Measurements from ENCODE around the gene PSTPIP2. TPM values are rescaled to one million over a fixed set of nuclear protein-coding genes. Genes with fewer than 3 reads are reported as not detected.
"Not testable (repeated sequence)": the region's sequence is repeated elsewhere in the genome, so short reads cannot be mapped to it uniquely, and the experiment has no call there.

The PSTPIP2 gene
- total RNA-seq = 10 to 100 TPM; 33.0 to 33.9 TPM

- ChIA-PET CTCF (interaction anchor here (1.0 to 2.0 kb wide), 6 partner anchors 11 to 407 kb away, joined by 3 to 6 read pairs (median 4); no protein-coding TSS in a partner anchor), POLR2A (interaction anchor here (0.6 to 1.0 kb wide), 2 partner anchors 26 to 141 kb away, joined by 4 read pairs; partner anchors contain the start of gene ATP5F1A)
Observed at GRCh38 chr18:46071653-46072375, at the start of gene PSTPIP2. Gene PSTPIP2, minus strand, starts transcription at chr18:46072260. Its CDS starts 72 bp downstream, at chr18:46072188.

- ChIA-PET CTCF (interaction anchor here (0.7 kb wide), 2 partner anchors 15 to 36 kb away, joined by 3 read pairs; partner anchors contain the start of gene ATP5F1A), POLR2A (no interaction called here)
Observed at GRCh38 chr18:46113751-46114150, 41.7 kb upstream of the PSTPIP2 start.

- POLR2A ChIA-PET = no interaction called here
- CTCF ChIA-PET = no interaction called here
Observed at GRCh38 chr18:46110406-46110805, 38.3 kb upstream of the PSTPIP2 start.

GRCh38 chr18:46109386-46109785 lies 37.3 kb upstream of the PSTPIP2 start:
- CTCF ChIA-PET = no interaction called here
- POLR2A ChIA-PET = no interaction called here

- ChIA-PET POLR2A (no interaction called here), CTCF (no interaction called here)
Observed at GRCh38 chr18:46104128-46104911, 32.3 kb upstream of the PSTPIP2 start, which contains the start of gene HAUS1. Gene HAUS1, plus strand, starts transcription at chr18:46104385. Its CDS starts 27 bp downstream, at chr18:46104412.

GRCh38 chr18:46099463-46099862 lies 27.4 kb upstream of the PSTPIP2 start:
- CTCF ChIA-PET = interaction anchor here (1.3 kb wide), 1 partner anchor 56 kb away, joined by 3 read pairs; no protein-coding TSS in a partner anchor
- POLR2A ChIA-PET = interaction anchor here (0.6 kb wide), 1 partner anchor 73 kb away, joined by 3 read pairs; no protein-coding TSS in a partner anchor

- CTCF ChIA-PET = interaction anchor here (1.0 to 1.3 kb wide), 2 partner anchors 15 to 57 kb away, joined by 3 read pairs; no protein-coding TSS in a partner anchor
- POLR2A ChIA-PET = interaction anchor here (0.6 to 0.8 kb wide), 3 partner anchors 74 to 159 kb away, joined by 3 to 6 read pairs (median 3); no protein-coding TSS in a partner anchor
Observed at GRCh38 chr18:46098616-46098933, 26.5 kb upstream of the PSTPIP2 start.

GRCh38 chr18:46097801-46098615 lies 25.9 kb upstream of the PSTPIP2 start, which contains the start of gene ATP5F1A:
Gene ATP5F1A, minus strand, starts transcription at chr18:46098296. Its CDS starts 65 bp downstream, at chr18:46098231.
- POLR2A ChIA-PET = interaction anchor here (0.6 to 1.3 kb wide), 5 partner anchors 27 to 208 kb away, joined by 3 to 6 read pairs (median 4); a partner anchor contains a TSS
- CTCF ChIA-PET = interaction anchor here (1.0 to 1.3 kb wide), 3 partner anchors 15 to 75 kb away, joined by 3 to 4 read pairs (median 3); no protein-coding TSS in a partner anchor

GRCh38 chr18:46097431-46097800 lies 25.4 kb upstream of the PSTPIP2 start:
- ChIA-PET POLR2A (interaction anchor here (0.6 to 1.3 kb wide), 3 partner anchors 26 to 207 kb away, joined by 3 to 5 read pairs (median 4); a partner anchor contains a TSS), CTCF (interaction anchor here (0.7 to 1.2 kb wide), 3 partner anchors 36 to 78 kb away, joined by 3 to 5 read pairs (median 4); no protein-coding TSS in a partner anchor)

GRCh38 chr18:46096651-46097300 lies 24.7 kb upstream of the PSTPIP2 start:
- POLR2A ChIA-PET = interaction anchor here (0.6 to 1.3 kb wide), 4 partner anchors 11 to 844 kb away, joined by 3 to 5 read pairs (median 4); a partner anchor contains a TSS
- CTCF ChIA-PET = interaction anchor here (0.7 to 1.2 kb wide), 3 partner anchors 35 to 78 kb away, joined by 3 to 5 read pairs (median 4); no protein-coding TSS in a partner anchor

GRCh38 chr18:46095532-46095931 lies 23.5 kb upstream of the PSTPIP2 start:
- CTCF ChIA-PET = no interaction called here
- POLR2A ChIA-PET = no interaction called here

GRCh38 chr18:46088501-46088900 lies 16.4 kb upstream of the PSTPIP2 start:
- POLR2A ChIA-PET, CTCF ChIA-PET: not testable (repeated sequence)

- CTCF ChIA-PET = interaction anchor here (0.6 to 1.3 kb wide), 3 partner anchors 11 to 163 kb away, joined by 3 to 4 read pairs (median 4); no protein-coding TSS in a partner anchor
- POLR2A ChIA-PET = no interaction called here
Observed at GRCh38 chr18:46084431-46084830, 12.4 kb upstream of the PSTPIP2 start.

GRCh38 chr18:46080156-46080555 lies 8.1 kb upstream of the PSTPIP2 start:
- ChIA-PET POLR2A (no interaction called here), CTCF (interaction anchor here (0.6 kb wide), 1 partner anchor 207 kb away, joined by 3 read pairs; no protein-coding TSS in a partner anchor)

- CTCF ChIA-PET = interaction anchor here (0.6 kb wide), 1 partner anchor 206 kb away, joined by 3 read pairs; no protein-coding TSS in a partner anchor
- POLR2A ChIA-PET = no interaction called here
Observed at GRCh38 chr18:46079336-46079735, 7.3 kb upstream of the PSTPIP2 start.

- POLR2A ChIA-PET = interaction anchor here (1.4 kb wide), 1 partner anchor 60 kb away, joined by 6 read pairs; no protein-coding TSS in a partner anchor
- CTCF ChIA-PET = interaction anchor here (0.6 to 1.7 kb wide), 14 partner anchors 10 to 351 kb away, joined by 3 to 6 read pairs (median 3); no protein-coding TSS in a partner anchor
Observed at GRCh38 chr18:46073474-46074331, 1.6 kb upstream of the PSTPIP2 start.

GRCh38 chr18:46072959-46073358 lies 899 bp upstream of the PSTPIP2 start:
- POLR2A ChIA-PET = interaction anchor here (1.4 kb wide), 1 partner anchor 59 kb away, joined by 6 read pairs; no protein-coding TSS in a partner anchor
- CTCF ChIA-PET = interaction anchor here (1.0 to 2.0 kb wide), 8 partner anchors 83 to 408 kb away, joined by 3 to 6 read pairs (median 4); no protein-coding TSS in a partner anchor
